Central memory CD4-positive, alpha-beta T cell (primary cell): Measurements from ENCODE around the gene CRTC1.
A peak's percentile ranks its signal among the peaks of the same experiment; 100 is the strongest.
"Not testable (repeated sequence)": the region's sequence is repeated elsewhere in the genome, so short reads cannot be mapped to it uniquely, and the experiment has no call there.

Experiments
- DNase-seq: peaks from one replicate; pipeline ENCODE4 v3.0.0; 2022

CRTC1 gene

DNA sequence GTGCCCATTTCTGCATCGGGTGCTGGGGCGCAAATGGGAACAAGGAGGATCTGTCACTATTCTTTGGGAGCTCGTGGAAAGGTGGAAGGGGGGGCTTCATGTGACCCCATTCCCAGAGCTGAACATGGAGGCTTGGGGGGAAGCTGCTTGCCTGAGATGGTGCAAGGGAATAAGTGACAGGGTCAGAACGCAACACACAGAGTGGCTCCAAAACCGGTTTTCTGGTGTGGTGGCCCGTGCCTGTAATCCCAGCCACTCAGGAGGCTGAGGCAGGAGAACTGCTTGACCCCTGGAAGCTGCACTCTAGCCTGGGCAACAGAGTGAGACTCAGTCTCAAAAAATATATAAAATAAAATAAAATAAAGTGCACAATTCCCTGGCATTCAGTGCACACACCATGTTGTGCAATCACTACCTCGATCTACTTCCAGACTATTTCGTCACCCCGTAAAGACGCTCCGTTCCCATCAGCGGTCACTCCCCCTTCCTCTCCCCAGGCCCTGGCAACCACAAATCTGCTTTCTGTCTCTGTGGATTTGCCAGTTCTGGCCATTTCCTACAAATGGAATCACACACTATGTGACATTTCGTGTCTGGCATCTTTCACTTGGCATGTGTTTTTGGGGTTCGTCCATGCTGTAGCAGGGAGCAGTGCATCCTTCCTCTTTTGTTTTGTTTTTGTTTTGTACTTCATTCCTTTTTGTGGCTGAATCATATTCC, 125.8 kb downstream of the CRTC1 start:
- no peak for DNase-seq

DNA sequence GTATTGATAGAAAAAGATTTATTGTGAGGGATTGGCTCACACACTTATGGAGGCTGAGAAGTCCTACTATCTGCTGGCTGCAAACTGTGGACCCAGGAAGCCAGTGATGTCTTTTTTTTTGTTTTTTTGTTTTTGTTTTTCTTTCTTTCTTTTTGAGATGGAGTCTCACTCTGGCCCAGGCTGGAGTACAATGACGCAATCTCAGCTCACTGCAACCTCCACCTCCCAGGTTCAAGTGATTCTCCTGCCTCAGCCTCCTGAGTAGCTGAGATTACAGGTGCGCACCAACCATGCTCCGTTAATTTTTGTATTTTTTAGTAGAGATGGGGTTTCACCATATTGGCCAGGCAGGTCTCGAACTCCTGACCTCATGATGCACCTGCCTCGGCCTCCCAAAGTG, 128.2 kb downstream of the CRTC1 start:
- not testable (repeated sequence) for DNase-seq

DNA sequence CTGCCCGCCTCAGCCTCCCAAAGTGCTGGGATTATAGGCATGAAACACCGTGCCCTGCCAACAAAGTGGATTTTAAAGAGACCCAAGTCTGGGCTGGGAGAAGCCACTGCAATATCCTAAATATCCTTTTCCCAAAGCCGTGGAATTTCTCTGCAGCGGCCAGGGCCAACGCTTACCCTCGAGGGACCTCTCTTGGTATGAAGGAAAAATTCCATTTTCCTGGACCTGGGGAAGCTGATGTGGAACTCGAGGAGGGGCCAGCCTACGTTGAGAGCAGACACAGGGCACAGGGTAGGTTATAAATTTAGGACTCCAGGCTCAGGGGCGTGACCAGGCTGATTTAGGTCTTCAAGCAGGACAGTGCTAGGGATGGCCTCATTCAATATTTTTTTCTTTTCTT, 130.6 kb downstream of the CRTC1 start:
- DNase-seq, result no peak

DNA sequence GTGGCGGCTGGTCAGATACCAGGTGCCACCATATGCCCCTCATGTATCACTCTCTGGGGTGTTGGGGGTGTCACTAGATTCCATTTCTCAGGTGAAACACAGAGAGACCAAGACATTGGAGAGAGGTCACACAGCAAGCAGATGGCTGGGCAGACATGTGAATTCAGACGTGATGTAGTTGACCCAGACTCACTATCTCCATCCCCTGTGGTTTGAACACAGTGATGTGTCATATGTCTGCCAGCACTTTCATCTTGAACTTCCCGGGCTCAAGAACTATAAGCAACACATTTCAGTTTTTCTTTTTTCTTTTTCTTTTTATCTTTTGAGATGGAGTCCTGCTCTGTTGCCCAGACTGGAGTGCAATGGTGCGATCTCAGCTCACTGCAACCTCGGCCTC, 132.2 kb downstream of the CRTC1 start:
- no peak for DNase-seq

DNA sequence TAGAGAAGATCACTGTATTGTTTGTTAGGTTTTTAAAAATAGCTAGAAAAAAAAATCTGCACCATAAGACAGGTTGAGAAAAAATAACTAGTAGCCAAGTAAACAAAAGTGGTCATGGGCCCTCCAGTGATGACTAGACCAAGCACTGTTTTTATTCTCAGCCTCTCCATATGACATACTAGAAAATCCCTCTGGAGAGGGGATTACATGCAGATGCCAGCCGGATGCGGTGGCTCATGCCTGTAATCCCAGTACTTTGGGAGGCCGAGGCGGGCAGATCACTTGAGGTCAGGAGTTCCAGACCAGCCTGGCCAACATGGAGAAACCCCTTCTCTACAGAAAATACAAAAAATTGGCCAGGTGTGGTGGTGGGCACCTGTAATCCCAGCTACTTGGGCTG, 133.2 kb downstream of the CRTC1 start:
- DNase-seq, result not testable (repeated sequence)

DNA sequence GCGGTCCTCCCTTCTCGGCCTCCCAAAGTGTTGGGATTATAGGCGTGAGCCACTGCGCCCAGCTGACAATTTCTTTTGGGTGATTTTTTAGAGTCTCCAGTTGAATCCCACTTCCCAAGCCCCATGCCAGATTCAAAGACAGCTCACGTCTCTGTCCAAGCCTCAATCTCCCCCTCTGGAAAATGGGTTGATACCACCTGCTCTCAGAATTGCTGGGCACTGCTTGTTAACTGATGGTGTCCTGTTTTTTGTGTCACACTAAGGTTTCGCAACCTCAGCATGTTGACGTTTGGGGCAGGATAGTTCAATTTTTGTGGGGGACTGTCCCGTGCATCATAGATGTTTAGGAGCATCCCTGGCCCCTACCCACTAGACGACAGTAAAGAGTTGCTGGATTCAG, 134.1 kb downstream of the CRTC1 start:
- no peak for DNase-seq

DNA sequence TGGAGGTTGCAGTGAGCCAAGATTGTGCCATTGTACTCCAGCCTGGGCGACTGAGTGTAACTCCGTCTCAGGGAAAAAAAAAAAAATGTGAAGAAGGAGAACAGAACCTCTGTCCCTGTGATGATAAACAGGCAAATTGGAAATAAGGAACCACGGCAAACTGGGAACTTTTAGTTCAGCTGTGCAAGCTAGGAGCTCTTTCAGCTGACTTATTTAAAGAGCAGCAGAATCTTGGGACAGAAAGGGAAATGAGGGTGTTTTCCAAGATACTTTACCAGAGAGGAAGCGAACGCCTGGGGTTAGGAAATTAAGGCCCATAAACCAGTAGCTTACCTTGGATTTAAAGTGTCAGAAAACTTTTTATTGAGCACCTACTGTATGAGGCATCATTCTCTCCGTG, 145.3 kb downstream of the CRTC1 start:
- DNase-seq, result no peak

DNA sequence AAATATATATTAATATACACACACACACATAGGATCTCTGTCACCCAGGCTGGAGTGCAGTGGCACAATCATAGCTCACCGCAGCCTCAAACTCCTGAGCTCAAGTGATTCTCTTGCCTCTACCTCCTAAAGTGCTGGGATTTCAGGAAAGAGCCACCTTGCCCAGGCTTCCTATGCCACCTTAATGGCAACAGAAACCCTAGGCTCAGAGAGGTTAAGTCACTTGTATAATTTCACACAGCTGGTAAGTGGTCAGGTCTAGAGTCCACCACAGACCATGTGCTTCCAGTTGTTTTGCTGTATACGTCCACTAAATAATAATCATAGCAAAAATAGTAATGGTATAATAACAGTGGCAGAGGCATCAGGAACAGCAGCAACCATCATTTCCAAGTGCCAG, 147.0 kb downstream of the CRTC1 start:
- DNase-seq, result no peak

DNA sequence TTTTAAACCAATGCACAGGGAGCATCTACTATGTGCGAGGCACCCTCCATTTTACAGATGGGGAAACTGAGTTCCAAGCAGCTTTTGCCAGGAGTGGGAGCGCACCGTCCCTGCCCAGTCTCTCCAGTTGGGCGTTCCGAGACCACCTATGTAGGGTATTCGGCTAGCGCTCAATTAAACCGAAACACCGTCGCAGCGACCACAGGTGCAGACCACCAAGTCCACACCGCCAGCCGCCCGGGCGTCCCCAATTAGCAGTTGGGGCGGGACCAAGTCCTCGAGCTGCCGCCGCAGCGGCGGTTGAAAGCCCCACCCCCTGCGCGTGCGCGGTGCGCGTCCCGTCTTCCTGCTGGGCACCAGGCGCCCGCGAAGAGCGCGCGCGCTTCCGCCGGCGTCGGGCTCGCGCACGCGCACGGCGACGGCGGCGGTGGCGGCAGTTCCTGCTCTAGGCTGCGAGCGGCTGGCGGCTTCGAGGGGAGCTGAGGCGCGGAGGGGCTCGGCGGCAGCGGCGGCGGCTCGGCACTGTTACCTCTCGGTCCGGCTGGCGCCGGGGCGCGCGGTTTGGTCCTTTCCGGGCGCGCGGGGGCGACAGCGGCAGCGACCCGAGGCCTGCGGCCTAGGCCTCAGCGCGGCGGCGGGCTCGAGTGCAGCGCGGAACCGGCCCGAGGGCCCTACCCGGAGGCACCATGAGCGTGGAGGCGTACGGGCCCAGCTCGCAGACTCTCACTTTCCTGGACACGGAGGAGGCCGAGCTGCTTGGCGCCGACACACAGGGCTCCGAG, 148.2 kb downstream of the CRTC1 start, which contains the start of gene UPF1:
UPF1 (plus strand) TSS at position 436 of the 782 bp plus-strand sequence; CDS start at position 687, 251 bp downstream.
- peak; percentile 95 for DNase-seq
